Epidermal melanocyte (primary cell): ENCODE measurements around the gene MYLK2.

ENCODE experiments used
- DNase-seq: peaks from one replicate; pipeline ENCODE4 v3.0.0; 2011; ENCODE audit warnings: low spot score; ENCODE audit not compliant: insufficient read length

Gene MYLK2

GRCh38 chr20:31870726-31871617 lies 51.8 kb downstream of the MYLK2 start:
- no peak for DNase-seq

GRCh38 chr20:31871618-31871954 lies 52.4 kb downstream of the MYLK2 start:
- DNase-seq, result no peak

GRCh38 chr20:31872406-31872805 lies 53.2 kb downstream of the MYLK2 start:
- no peak for DNase-seq

- no peak for DNase-seq
These were observed 56.5 kb downstream of the MYLK2 start for GRCh38 chr20:31875671-31876070.

GRCh38 chr20:31877684-31878083 lies 58.5 kb downstream of the MYLK2 start:
- DNase-seq, result no peak

GRCh38 chr20:31879143-31879987 lies 60.2 kb downstream of the MYLK2 start:
- DNase-seq, result peak; percentile 98

- no peak for DNase-seq
These were observed 62.8 kb downstream of the MYLK2 start for GRCh38 chr20:31881945-31882344.

GRCh38 chr20:31883829-31884228 lies 64.7 kb downstream of the MYLK2 start:
- no peak for DNase-seq
